Endodermal cell (in vitro differentiated cells): ENCODE data around the gene HDAC4. TPM values are rescaled to one million over a fixed set of nuclear protein-coding genes. Genes with fewer than 3 reads are reported as not detected.

Source experiments
- DNase-seq: peaks from one replicate; pipeline ENCODE4 v3.0.0-alpha.2; 2017
- H3K27ac ChIP-seq: 2 replicates; pipeline ENCODE4 v1.5.1; 2013; ENCODE audit warnings: mild to moderate bottlenecking, low read depth, low read length, moderate library complexity
- H3K27me3 ChIP-seq: 2 replicates; pipeline ENCODE4 v1.6.1; 2013; ENCODE audit warnings: mild to moderate bottlenecking, low read length, moderate library complexity; ENCODE audit not compliant: insufficient read depth, control insufficient read depth, poor library complexity, severe bottlenecking
- H3K36me3 ChIP-seq: 2 replicates; pipeline ENCODE4 v1.7.0; 2013; ENCODE audit warnings: mild to moderate bottlenecking, low read length, moderate library complexity; ENCODE audit not compliant: control insufficient read depth, insufficient read depth
- H3K4me1 ChIP-seq: one replicate; pipeline ENCODE4 v1.7.0; 2013; ENCODE audit warnings: low read length; ENCODE audit not compliant: control insufficient read depth, insufficient read depth
- H3K4me3 ChIP-seq: 2 replicates; pipeline ENCODE4 v1.5.1; 2013; ENCODE audit warnings: mild to moderate bottlenecking, low read length, moderate library complexity
- H3K9ac ChIP-seq: 2 replicates; pipeline ENCODE4 v1.6.1; 2013; ENCODE audit warnings: mild to moderate bottlenecking, low read length, moderate library complexity; ENCODE audit not compliant: poor library complexity, severe bottlenecking; ENCODE audit errors: extremely low read depth
- H3K9me3 ChIP-seq: 2 replicates; pipeline ENCODE4 v1.6.1; 2013; ENCODE audit warnings: mild to moderate bottlenecking, low read length, moderate library complexity; ENCODE audit not compliant: control insufficient read depth
- H3K27ac Mint-ChIP-seq: 2 replicates; pipeline ENCODE4 v1.8.0; 2020; ENCODE audit warnings: mixed read lengths
- H3K27me3 Mint-ChIP-seq: 2 replicates; pipeline ENCODE4 v1.8.0; 2021; ENCODE audit warnings: mild to moderate bottlenecking, mixed read lengths; ENCODE audit not compliant: insufficient read depth
- H3K36me3 Mint-ChIP-seq: 2 replicates; pipeline ENCODE4 v1.8.0; 2020; ENCODE audit warnings: low read depth, mixed read lengths
- H3K4me1 Mint-ChIP-seq: 2 replicates; pipeline ENCODE4 v1.8.0; 2020; ENCODE audit warnings: mixed read lengths
- H3K4me3 Mint-ChIP-seq: 2 replicates; pipeline ENCODE4 v1.8.0; 2020; ENCODE audit warnings: mild to moderate bottlenecking, moderate library complexity, mixed read lengths
- H3K9me3 Mint-ChIP-seq: 2 replicates; pipeline ENCODE4 v1.8.0; 2020; ENCODE audit warnings: mild to moderate bottlenecking, mixed read lengths
- CTCF ChIP-seq: fragments of 200-600 bp; sonication (generic); conservative IDR thresholded peaks from 2 replicates; pipeline ENCODE4 v1.5.0; 2021; ENCODE audit warnings: antibody characterized with exemption, mild to moderate bottlenecking
- WGBS, 2 experiments: methylation state at CpG; one replicate each; pipeline versions ENCODE4 v1.1.5 to v1.1.7; 2013; ENCODE audit warnings: missing lambda C conversion rate in 2 of 2, mixed read lengths in 1 of 2; ENCODE audit not compliant: insufficient coverage in 1 of 2, insufficient read length in 1 of 2; 5-methylcytosine and 5-hydroxymethylcytosine counted together
- total RNA-seq, 2 donors: library from RNA; stranded (reverse); fragmentation: NEBNext Ultra II Directional in 1 of 2; extraction: Animal tissue kit (Norgen Biotek cat#: 25700) in 1 of 2; gene quantifications; 2 replicates in 1 of 2; 3 replicates in 1 of 2; pipeline ENCODE4 v1.2.1, GENCODE V29; 2021

HDAC4 gene
- total RNA-seq, 2 donors from 2014 or later = 45.7 to 51.2 TPM

GRCh38 chr2:239204876-239205468 lies 195.8 kb downstream of the HDAC4 start:
- Mint-ChIP-seq H3K4me3 (no peak overlapping the region), H3K27ac (no peak overlapping the region), H3K4me1 (peaks cover 22% of the 10 kb centered on the region), H3K27me3 (no peaks in the 10 kb centered on the region), H3K9me3 (no peaks in the 10 kb centered on the region), H3K36me3 (no peaks in the 10 kb centered on the region)
- WGBS, 2 experiments = 82 to 83% methylated on average over 11 of the region's 11 CpGs
- TF ChIP-seq CTCF = no peak
- H3K9ac ChIP-seq = no peak overlapping the region
- H3K4me3 ChIP-seq = no peak overlapping the region
- no peak for DNase-seq
- H3K27me3 ChIP-seq = no peaks in the 10 kb centered on the region
- no peaks in the 10 kb centered on the region for H3K36me3 ChIP-seq
- no peaks in the 10 kb centered on the region for H3K4me1 ChIP-seq
- H3K9me3 ChIP-seq = no peaks in the 10 kb centered on the region
- H3K27ac ChIP-seq = no peak overlapping the region

- H3K27me3 Mint-ChIP-seq = no peaks in the 10 kb centered on the region
- H3K27ac Mint-ChIP-seq = no peak overlapping the region
- no peaks in the 10 kb centered on the region for H3K9me3 ChIP-seq
- no peak overlapping the region for H3K4me3 Mint-ChIP-seq
- H3K4me1 ChIP-seq = no peaks in the 10 kb centered on the region
- H3K36me3 ChIP-seq = no peaks in the 10 kb centered on the region
- DNase-seq = no peak
- H3K4me1 Mint-ChIP-seq = peaks cover 18% of the 10 kb centered on the region
- no peaks in the 10 kb centered on the region for H3K36me3 Mint-ChIP-seq
- H3K9ac ChIP-seq = no peak overlapping the region
- no peak overlapping the region for H3K4me3 ChIP-seq
- H3K9me3 Mint-ChIP-seq = no peaks in the 10 kb centered on the region
- no peak for TF ChIP-seq CTCF
- WGBS, 2 experiments = 94 to 96% methylated on average over 21 to 28 of the region's 28 CpGs
- H3K27me3 ChIP-seq = no peaks in the 10 kb centered on the region
- no peak overlapping the region for H3K27ac ChIP-seq
These were observed 196.5 kb downstream of the HDAC4 start for GRCh38 chr2:239204136-239204875.

GRCh38 chr2:239203443-239204135 lies 197.2 kb downstream of the HDAC4 start:
- no peak for TF ChIP-seq CTCF
- Mint-ChIP-seq H3K4me3 (no peak overlapping the region), H3K27me3 (no peaks in the 10 kb centered on the region), H3K9me3 (no peaks in the 10 kb centered on the region), H3K36me3 (peaks cover 2% of the 10 kb centered on the region), H3K4me1 (peaks cover 18% of the 10 kb centered on the region), H3K27ac (peak overlapping the region; percentile 35)
- Histone ChIP-seq H3K4me3 (no peak overlapping the region), H3K27me3 (no peaks in the 10 kb centered on the region), H3K36me3 (no peaks in the 10 kb centered on the region), H3K9me3 (no peaks in the 10 kb centered on the region), H3K27ac (no peak overlapping the region), H3K9ac (no peak overlapping the region), H3K4me1 (no peaks in the 10 kb centered on the region)
- no peak for DNase-seq
- WGBS, 2 experiments = 96 to 97% methylated on average over 12 to 14 of the region's 14 CpGs
